Gastrocnemius medialis (tissue), 4 donors: ENCODE data around the gene ZDHHC22. TPM values are rescaled to one million over a fixed set of nuclear protein-coding genes. Genes with fewer than 3 reads are reported as not detected.

Experiments
- ATAC-seq, 2 donors: fragments of 150-250 bp; one replicate each; pipeline ENCODE4 v1.9.1; 2016
- DNase-seq, 2 donors: peaks; one replicate each; pipeline ENCODE4 v3.0.0-alpha.2; 2019
- H3K27ac ChIP-seq, 4 donors: fragments of 200-600 bp; sonication (generic); 1 replicate in 1 of 4; 2 replicates in 3 of 4; pipeline ENCODE4 v1.5.1; 2016 to 2018; ENCODE audit warnings: mild to moderate bottlenecking in 2 of 4, moderate library complexity in 1 of 4
- H3K27me3 ChIP-seq, 3 donors: fragments of 200-600 bp; sonication (generic) in 2 of 3; 1 replicate in 1 of 3; 2 replicates in 2 of 3; pipeline versions ENCODE4 v1.5.1 to v1.6.0; 2016 to 2019; ENCODE audit warnings: mild to moderate bottlenecking in 1 of 3, moderate library complexity in 1 of 3
- H3K36me3 ChIP-seq, 2 donors: fragments of 200-600 bp; sonication (generic) in 1 of 2; one replicate each; pipeline ENCODE4 v1.5.1; 2017 to 2018
- H3K4me1 ChIP-seq, 2 donors: fragments of 200-600 bp; sonication (generic) in 1 of 2; one replicate each; pipeline ENCODE4 v1.5.1; 2016 to 2017; ENCODE audit warnings: mild to moderate bottlenecking in 2 of 2
- H3K4me3 ChIP-seq, 4 donors: fragments of 200-600 bp; sonication (generic) in 3 of 4; 1 replicate in 1 of 4; 2 replicates in 3 of 4; pipeline ENCODE4 v1.5.1; 2016 to 2019; ENCODE audit warnings: mild to moderate bottlenecking in 2 of 4
- H3K9me3 ChIP-seq, 3 donors: fragments of 200-600 bp; sonication (generic) in 2 of 3; 1 replicate in 1 of 3; 2 replicates in 2 of 3; pipeline ENCODE4 v1.5.1; 2016 to 2019
- POLR2A ChIP-seq, 2 donors: fragments of 450-650 bp; IDR thresholded peaks; one replicate each; pipeline ENCODE4 v1.6.1; 2017; ENCODE audit warnings: antibody characterized with exemption in 2 of 2, mild to moderate bottlenecking in 2 of 2, moderate library complexity in 2 of 2
- in situ Hi-C, 4 donors: fragments of 200-750 bp; cut with MboI; loops; one replicate each; pipeline versions ENCODE4 v1.15.0 to v1.8.0; 2017; ENCODE audit warnings: low sequenced_read_pairs in 4 of 4
- intact Hi-C: fragments of 100-400 bp; cut with DNase I; formaldehyde crosslinking; loops from one replicate; pipeline ENCODE4 v1.15.1; 2023; ENCODE audit warnings: low total_unique reads
- total RNA-seq, 4 donors: library from RNA; depleted of rRNA; stranded (reverse); fragments of >200 nt; gene quantifications; one replicate each; pipeline versions ENCODE4 v1.1.0 to v1.2.3, GENCODE V29; 2016
- TF ChIP-seq, protein P1 (sequence below), 5 experiments: fragments of 450-650 bp in 3 of 5; fragments of 200-600 bp in 2 of 5; sonication (generic) in 2 of 5; IDR thresholded peaks in 4 of 5; conservative IDR thresholded peaks in 1 of 5; 1 replicate in 4 of 5; 2 replicates in 1 of 5; pipeline ENCODE4 v1.5.1; 2016 to 2019; ENCODE audit warnings: antibody characterized with exemption in 5 of 5, mild to moderate bottlenecking in 3 of 5, moderate library complexity in 3 of 5

Gene ZDHHC22
- total RNA-seq, 4 donors from 2014 or later, result not detected

DNA sequence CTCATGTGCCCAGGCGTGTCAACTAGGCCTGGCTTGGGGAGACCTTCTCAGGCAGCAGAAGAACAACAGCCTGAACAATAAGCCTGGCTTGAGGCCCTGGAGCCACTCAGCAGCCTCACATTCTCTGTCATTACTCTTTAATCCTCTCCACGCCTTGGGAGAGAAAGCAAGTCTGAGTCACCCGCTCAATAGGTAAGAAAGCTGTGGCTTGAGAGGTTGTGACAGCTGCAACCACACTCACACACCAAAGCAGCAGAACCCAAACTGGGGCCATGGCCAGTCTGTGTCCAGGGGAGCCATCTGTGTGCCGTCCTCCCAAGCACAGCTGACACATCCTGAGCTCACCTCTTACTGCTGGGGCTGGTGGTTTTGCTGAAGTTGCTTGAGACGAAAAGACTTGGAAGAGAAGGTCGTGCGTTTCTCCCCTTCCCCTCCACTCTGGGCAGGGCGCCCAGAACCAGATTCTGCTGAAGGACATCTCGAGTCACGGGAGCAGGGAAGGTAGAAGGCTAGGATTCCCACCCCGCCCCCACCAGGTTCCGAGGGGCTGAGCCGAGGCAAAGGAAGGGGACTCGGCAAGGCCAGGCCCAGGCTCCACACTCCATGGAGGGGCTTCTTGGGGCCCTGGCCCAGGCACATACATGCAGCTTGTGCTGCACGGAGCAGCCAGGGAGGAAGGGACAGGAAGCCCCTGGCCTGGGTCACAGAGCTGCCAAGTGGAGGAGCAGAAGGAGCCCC, 45.5 kb upstream of the ZDHHC22 start:
- H3K27me3 ChIP-seq, result peaks cover 9 to 14% (median 13%) of the 10 kb centered on the region in 3 donors
- DNase-seq (no peak), ATAC-seq (peak in 1 of 2 donors; percentile 33)
- in situ Hi-C loops, result no loop called here
- H3K4me1 ChIP-seq, result no peaks in the 10 kb centered on the region
- H3K36me3 ChIP-seq, result no peaks in the 10 kb centered on the region
- no peak overlapping the region for H3K4me3 ChIP-seq
- intact Hi-C loops, result no loop called here
- H3K27ac ChIP-seq, result no peak overlapping the region
- no peaks in the 10 kb centered on the region for H3K9me3 ChIP-seq
- TF ChIP-seq POLR2A (IDR thresholded peaks at IDR 0.05), result no peak
- TF ChIP-seq, protein P1, sequence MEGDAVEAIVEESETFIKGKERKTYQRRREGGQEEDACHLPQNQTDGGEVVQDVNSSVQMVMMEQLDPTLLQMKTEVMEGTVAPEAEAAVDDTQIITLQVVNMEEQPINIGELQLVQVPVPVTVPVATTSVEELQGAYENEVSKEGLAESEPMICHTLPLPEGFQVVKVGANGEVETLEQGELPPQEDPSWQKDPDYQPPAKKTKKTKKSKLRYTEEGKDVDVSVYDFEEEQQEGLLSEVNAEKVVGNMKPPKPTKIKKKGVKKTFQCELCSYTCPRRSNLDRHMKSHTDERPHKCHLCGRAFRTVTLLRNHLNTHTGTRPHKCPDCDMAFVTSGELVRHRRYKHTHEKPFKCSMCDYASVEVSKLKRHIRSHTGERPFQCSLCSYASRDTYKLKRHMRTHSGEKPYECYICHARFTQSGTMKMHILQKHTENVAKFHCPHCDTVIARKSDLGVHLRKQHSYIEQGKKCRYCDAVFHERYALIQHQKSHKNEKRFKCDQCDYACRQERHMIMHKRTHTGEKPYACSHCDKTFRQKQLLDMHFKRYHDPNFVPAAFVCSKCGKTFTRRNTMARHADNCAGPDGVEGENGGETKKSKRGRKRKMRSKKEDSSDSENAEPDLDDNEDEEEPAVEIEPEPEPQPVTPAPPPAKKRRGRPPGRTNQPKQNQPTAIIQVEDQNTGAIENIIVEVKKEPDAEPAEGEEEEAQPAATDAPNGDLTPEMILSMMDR (IDR thresholded peaks at IDR 0.05 in 4 of 5, conservative IDR thresholded peaks at IDR 0.05 in 1 of 5), result no peak

DNA sequence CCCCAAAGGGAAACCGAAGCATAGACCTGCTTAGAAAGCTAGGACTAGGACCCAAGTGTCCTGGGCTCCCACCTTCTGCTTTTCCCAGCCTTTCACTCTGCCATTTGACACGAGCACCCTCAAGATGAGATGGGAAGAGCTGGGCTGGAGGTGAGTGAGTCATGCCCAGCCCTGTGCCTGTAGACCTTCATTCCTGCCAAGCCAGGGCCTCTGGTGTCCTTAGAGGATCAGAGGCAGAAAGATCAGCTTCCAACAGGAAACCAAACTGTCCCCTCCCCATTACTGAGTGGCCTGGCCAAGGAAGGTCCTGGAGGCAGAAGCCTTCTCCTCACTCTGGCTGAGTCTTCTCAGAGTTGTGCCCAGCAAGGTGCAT, 43.5 kb upstream of the ZDHHC22 start:
- H3K4me3 ChIP-seq, result no peak overlapping the region
- H3K27ac ChIP-seq, result no peak overlapping the region
- H3K36me3 ChIP-seq, result no peaks in the 10 kb centered on the region
- intact Hi-C loops (no loop called here), in situ Hi-C loops (no loop called here)
- DNase-seq, result no peak
- H3K9me3 ChIP-seq, result no peaks in the 10 kb centered on the region
- H3K27me3 ChIP-seq, result peaks cover 26 to 28% (median 27%) of the 10 kb centered on the region in 3 donors
- no peaks in the 10 kb centered on the region for H3K4me1 ChIP-seq
- ATAC-seq, result no peak
- no peak for TF ChIP-seq POLR2A (IDR thresholded peaks at IDR 0.05)
- TF ChIP-seq, protein P1 (IDR thresholded peaks at IDR 0.05 in 4 of 5, conservative IDR thresholded peaks at IDR 0.05 in 1 of 5), result no peak

DNA sequence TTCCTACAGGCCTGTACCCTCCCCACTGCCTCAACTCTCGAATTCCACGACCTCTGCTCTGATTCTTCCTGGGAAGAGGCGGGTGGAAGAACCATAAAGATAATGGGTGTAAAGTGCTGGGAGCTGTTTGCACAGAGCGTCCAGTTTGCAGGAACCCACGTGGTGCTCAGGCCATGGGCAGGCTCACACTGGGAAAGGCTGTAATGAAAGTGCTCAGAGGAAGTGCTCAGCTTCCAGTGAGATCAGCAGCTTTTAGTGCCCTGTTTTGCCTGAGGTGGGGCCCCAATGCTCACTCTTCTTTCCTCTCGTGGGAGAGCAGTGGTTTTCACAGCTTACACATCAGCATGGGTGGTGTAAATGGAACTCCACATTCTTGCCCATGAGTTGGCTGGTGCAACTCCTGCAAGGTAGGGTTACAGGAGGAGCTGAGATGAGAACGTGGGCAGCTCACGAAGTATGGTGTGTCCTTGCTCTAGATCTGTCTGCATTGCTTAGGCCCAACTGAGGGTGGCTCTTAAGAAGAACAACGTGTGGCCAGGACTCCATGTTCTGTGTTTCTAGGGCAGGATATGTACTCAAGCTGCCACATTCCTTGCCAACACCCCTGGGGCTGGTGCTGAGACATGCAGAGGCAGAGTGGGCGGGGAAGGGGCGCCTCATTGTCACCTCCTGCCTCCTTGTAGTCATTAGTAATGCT, 43.0 kb upstream of the ZDHHC22 start:
- intact Hi-C loops (no loop called here), in situ Hi-C loops (no loop called here)
- DNase-seq (no peak), ATAC-seq (no peak)
- Histone ChIP-seq H3K4me1 (no peaks in the 10 kb centered on the region), H3K9me3 (no peaks in the 10 kb centered on the region), H3K27ac (no peak overlapping the region), H3K27me3 (peaks cover 29 to 33% (median 31%) of the 10 kb centered on the region in 3 donors), H3K4me3 (no peak overlapping the region), H3K36me3 (no peaks in the 10 kb centered on the region)
- TF ChIP-seq POLR2A (IDR thresholded peaks at IDR 0.05), result no peak
- TF ChIP-seq, protein P1 (IDR thresholded peaks at IDR 0.05 in 4 of 5, conservative IDR thresholded peaks at IDR 0.05 in 1 of 5), result no peak

DNA sequence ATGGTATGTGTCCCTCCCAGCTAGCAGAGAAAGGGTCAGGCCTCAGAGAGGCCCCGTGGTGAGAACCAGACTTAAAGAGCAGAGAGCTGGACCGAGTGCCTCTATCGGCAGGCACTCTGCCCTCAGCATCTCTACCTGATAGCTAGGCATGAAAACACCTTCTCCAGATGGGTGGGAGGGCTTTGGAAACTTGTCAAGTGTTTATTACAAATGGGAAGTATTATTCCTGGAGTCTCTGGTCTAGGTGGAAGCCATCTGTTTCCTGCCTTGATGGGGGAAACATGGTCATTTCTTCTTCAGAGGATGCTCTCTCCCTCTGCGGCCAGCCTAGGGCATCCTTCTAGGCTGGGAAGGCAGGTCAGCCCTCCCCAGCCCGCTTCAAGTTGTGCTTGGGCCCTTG, 42.3 kb upstream of the ZDHHC22 start:
- Histone ChIP-seq H3K36me3 (no peaks in the 10 kb centered on the region), H3K27me3 (peaks cover 29 to 33% (median 33%) of the 10 kb centered on the region in 3 donors), H3K4me3 (no peak overlapping the region), H3K4me1 (no peaks in the 10 kb centered on the region), H3K9me3 (no peaks in the 10 kb centered on the region), H3K27ac (no peak overlapping the region)
- intact Hi-C loops (no loop called here), in situ Hi-C loops (no loop called here)
- ATAC-seq, result no peak
- no peak for TF ChIP-seq POLR2A (IDR thresholded peaks at IDR 0.05)
- TF ChIP-seq, protein P1 (IDR thresholded peaks at IDR 0.05 in 4 of 5, conservative IDR thresholded peaks at IDR 0.05 in 1 of 5), result no peak
- DNase-seq, result no peak
